CD4-positive, alpha-beta T cell (primary cell): ENCODE data around the gene MS4A6E. TPM values are rescaled to one million over a fixed set of nuclear protein-coding genes. Genes with fewer than 3 reads are reported as not detected.
A peak's percentile ranks its signal among the peaks of the same experiment; 100 is the strongest.

Experiments used
- ATAC-seq: fragments of 200-7000 bp; cut with Tn5 transposase; one replicate; pipeline ENCODE4 v1.10.0; 2022; ENCODE audit warnings: mild to moderate bottlenecking; ENCODE audit not compliant: poor library complexity
- CTCF ChIA-PET: fragments of 350-600 bp; sonication (Branson Sonifier 250); formaldehyde crosslinking; loops from one replicate; lab custom pipeline; 2021; ENCODE audit warnings: antibody characterized with exemption, inconsistent platforms; lab: Charles Lee
- POLR2A ChIA-PET: fragments of 350-600 bp; sonication (Branson Sonifier 250); formaldehyde crosslinking; loops from one replicate; lab custom pipeline; 2021; ENCODE audit warnings: antibody characterized with exemption, inconsistent platforms; lab: Charles Lee
- DNase-seq, 14 experiments: peaks; one replicate each; pipeline ENCODE4 v3.0.0-alpha.2; 2013 to 2020; ENCODE audit warnings: mixed read lengths in 2 of 14
- H3K27ac ChIP-seq, 2 donors: one replicate each; pipeline versions ENCODE4 v1.5.1 to v1.7.0; 2013; ENCODE audit warnings: low read length in 2 of 2, low read depth in 1 of 2, mild to moderate bottlenecking in 1 of 2
- H3K27me3 ChIP-seq, 2 experiments: 1 replicate in 1 of 2; 2 replicates in 1 of 2; pipeline versions ENCODE4 v1.6.1 to v1.7.0; 2013; ENCODE audit warnings: low read length in 2 of 2, control low read depth in 1 of 2, mild to moderate bottlenecking in 1 of 2, moderate library complexity in 1 of 2; ENCODE audit not compliant: insufficient read depth in 2 of 2, control insufficient read depth in 1 of 2
- H3K36me3 ChIP-seq: one replicate; pipeline ENCODE4 v1.6.1; 2013; ENCODE audit warnings: low read length, control low read depth; ENCODE audit not compliant: insufficient read depth
- H3K4me1 ChIP-seq: one replicate; pipeline ENCODE4 v1.6.1; 2013; ENCODE audit warnings: low read length, control low read depth; ENCODE audit not compliant: insufficient read depth
- H3K4me3 ChIP-seq: one replicate; pipeline ENCODE4 v1.5.1; 2013; ENCODE audit warnings: mild to moderate bottlenecking, low read length, moderate library complexity
- H3K9me3 ChIP-seq, 2 experiments: 1 replicate in 1 of 2; 2 replicates in 1 of 2; pipeline versions ENCODE4 v1.6.1 to v1.7.0; 2013; ENCODE audit warnings: low read length in 2 of 2, mild to moderate bottlenecking in 2 of 2, control low read depth in 1 of 2, moderate library complexity in 1 of 2; ENCODE audit not compliant: control insufficient read depth in 1 of 2, insufficient read depth in 1 of 2
- H3K27ac Mint-ChIP-seq: one replicate; pipeline ENCODE4 v1.8.0; 2020; ENCODE audit warnings: mixed read lengths
- H3K27me3 Mint-ChIP-seq: one replicate; pipeline ENCODE4 v1.8.0; 2021; ENCODE audit warnings: mixed read lengths
- H3K36me3 Mint-ChIP-seq: one replicate; pipeline ENCODE4 v1.8.0; 2021; ENCODE audit warnings: low read depth, mixed read lengths
- H3K4me1 Mint-ChIP-seq: one replicate; pipeline ENCODE4 v1.8.0; 2021; ENCODE audit warnings: low read depth, mixed read lengths
- H3K4me3 Mint-ChIP-seq: one replicate; pipeline ENCODE4 v1.8.0; 2020; ENCODE audit warnings: mild to moderate bottlenecking, mixed read lengths
- H3K9me3 Mint-ChIP-seq: one replicate; pipeline ENCODE4 v1.8.0; 2020; ENCODE audit warnings: mixed read lengths
- intact Hi-C, 2 experiments: fragments of 100-400 bp; cut with DNase I in 1 of 2; cut with micrococcal nuclease in 1 of 2; formaldehyde crosslinking; loops; one replicate each; pipeline versions ENCODE4 v1.15.1 to v1.9.0; 2023 to 2025; cut with DNase I, micrococcal nuclease
- total RNA-seq, 174 experiments: library from RNA in 2 of 174; stranded (reverse) in 2 of 174; gene quantifications; one replicate each; pipeline ENCODE4 v1.2.3 and lab custom pipeline; 2021 to 2026
- TF ChIP-seq, protein P1 (sequence below): fragments of 200-600 bp; IDR thresholded peaks from one replicate; pipeline ENCODE4 v1.8.0; 2022; ENCODE audit warnings: antibody characterized with exemption, mild to moderate bottlenecking

Gene MS4A6E
- total RNA-seq, 2 experiments from 2014 or later: not detected

GRCh38 chr11:60367009-60367408 lies 40.0 kb downstream of the MS4A6E start:
- ChIA-PET CTCF (interaction anchor here (0.7 to 1.2 kb wide), 2 partner anchors 13 to 98 kb away, joined by 3 read pairs; no protein-coding TSS in a partner anchor), POLR2A (no interaction called here)
- Histone ChIP-seq H3K4me3 (no peak overlapping the region), H3K27ac (no peak overlapping the region), H3K27me3 (peaks cover 3 to 4% of the 10 kb centered on the region in 2 experiments), H3K36me3 (no peaks in the 10 kb centered on the region), H3K9me3 (no peaks in the 10 kb centered on the region), H3K4me1 (no peaks in the 10 kb centered on the region)
- no peaks in the 10 kb centered on the region for H3K9me3 Mint-ChIP-seq
- H3K27me3 Mint-ChIP-seq: peaks cover 22% of the 10 kb centered on the region
- H3K27ac Mint-ChIP-seq: no peak overlapping the region
- DNase-seq (peak in 2 of 14 experiments; percentile 40 to 55), ATAC-seq (no peak)
- TF ChIP-seq, protein P1, sequence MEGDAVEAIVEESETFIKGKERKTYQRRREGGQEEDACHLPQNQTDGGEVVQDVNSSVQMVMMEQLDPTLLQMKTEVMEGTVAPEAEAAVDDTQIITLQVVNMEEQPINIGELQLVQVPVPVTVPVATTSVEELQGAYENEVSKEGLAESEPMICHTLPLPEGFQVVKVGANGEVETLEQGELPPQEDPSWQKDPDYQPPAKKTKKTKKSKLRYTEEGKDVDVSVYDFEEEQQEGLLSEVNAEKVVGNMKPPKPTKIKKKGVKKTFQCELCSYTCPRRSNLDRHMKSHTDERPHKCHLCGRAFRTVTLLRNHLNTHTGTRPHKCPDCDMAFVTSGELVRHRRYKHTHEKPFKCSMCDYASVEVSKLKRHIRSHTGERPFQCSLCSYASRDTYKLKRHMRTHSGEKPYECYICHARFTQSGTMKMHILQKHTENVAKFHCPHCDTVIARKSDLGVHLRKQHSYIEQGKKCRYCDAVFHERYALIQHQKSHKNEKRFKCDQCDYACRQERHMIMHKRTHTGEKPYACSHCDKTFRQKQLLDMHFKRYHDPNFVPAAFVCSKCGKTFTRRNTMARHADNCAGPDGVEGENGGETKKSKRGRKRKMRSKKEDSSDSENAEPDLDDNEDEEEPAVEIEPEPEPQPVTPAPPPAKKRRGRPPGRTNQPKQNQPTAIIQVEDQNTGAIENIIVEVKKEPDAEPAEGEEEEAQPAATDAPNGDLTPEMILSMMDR: no peak
- H3K4me1 Mint-ChIP-seq: no peaks in the 10 kb centered on the region
- no peaks in the 10 kb centered on the region for H3K36me3 Mint-ChIP-seq
- intact Hi-C loops: no loop called here
- H3K4me3 Mint-ChIP-seq: no peak overlapping the region

GRCh38 chr11:60367896-60368295 lies 40.8 kb downstream of the MS4A6E start:
- H3K27ac Mint-ChIP-seq: no peak overlapping the region
- no peaks in the 10 kb centered on the region for H3K4me1 Mint-ChIP-seq
- TF ChIP-seq, protein P1: no peak

GRCh38 chr11:60370252-60370810 lies 43.3 kb downstream of the MS4A6E start:
- no peak overlapping the region for H3K4me3 ChIP-seq
- no peaks in the 10 kb centered on the region for H3K36me3 ChIP-seq
- ChIA-PET POLR2A (no interaction called here), CTCF (no interaction called here)
- H3K4me3 Mint-ChIP-seq: no peak overlapping the region
- peaks cover 12% of the 10 kb centered on the region for H3K27me3 Mint-ChIP-seq
- no peaks in the 10 kb centered on the region for H3K4me1 Mint-ChIP-seq
- H3K9me3 Mint-ChIP-seq: no peaks in the 10 kb centered on the region
- H3K9me3 ChIP-seq: no peaks in the 10 kb centered on the region
- intact Hi-C loops: no loop called here
- no peaks in the 10 kb centered on the region for H3K4me1 ChIP-seq
- H3K27ac Mint-ChIP-seq: no peak overlapping the region
- no peak for DNase-seq
- H3K36me3 Mint-ChIP-seq: no peaks in the 10 kb centered on the region
- no peak overlapping the region for H3K27ac ChIP-seq
- no peak for ATAC-seq
- TF ChIP-seq, protein P1: no peak
- H3K27me3 ChIP-seq: peaks cover 0 to 8% of the 10 kb centered on the region in 2 experiments

More at GRCh38 chr11:60367896-60368295, 40.8 kb downstream of the MS4A6E start:
- Mint-ChIP-seq H3K4me3 (no peak overlapping the region), H3K36me3 (no peaks in the 10 kb centered on the region), H3K27me3 (peaks cover 24% of the 10 kb centered on the region), H3K9me3 (no peaks in the 10 kb centered on the region)
- ChIA-PET POLR2A (no interaction called here), CTCF (interaction anchor here (1.2 kb wide), 1 partner anchor 12 kb away, joined by 3 read pairs; no protein-coding TSS in a partner anchor)
- no peaks in the 10 kb centered on the region for H3K4me1 ChIP-seq
- H3K27ac ChIP-seq: no peak overlapping the region
- H3K9me3 ChIP-seq: no peaks in the 10 kb centered on the region
- no peak for ATAC-seq
- peaks cover 3 to 4% of the 10 kb centered on the region in 2 experiments for H3K27me3 ChIP-seq
- H3K4me3 ChIP-seq: no peak overlapping the region
- DNase-seq: no peak
- no peaks in the 10 kb centered on the region for H3K36me3 ChIP-seq
- intact Hi-C loops: no loop called here
